Endothelial cell of umbilical vein (primary cell): Measurements from ENCODE around the gene GYS1. TPM values are rescaled to one million over a fixed set of nuclear protein-coding genes. Genes with fewer than 3 reads are reported as not detected.

Experiments
- BruUV-seq: library from RNA; stranded (reverse); fragments of 400-500 nt; replicated peaks from 2 replicates; lab custom pipeline; 2021; lab: Mats Ljungman, UMichigan
- CTCF ChIA-PET: fragments of 300-600, 350-600 bp; sonication (Branson Sonifier 250); formaldehyde crosslinking; loops from one replicate; lab custom pipeline; 2021; ENCODE audit warnings: antibody characterized with exemption, inconsistent platforms; lab: Charles Lee
- POLR2A ChIA-PET: fragments of 300-600, 350-600 bp; sonication (Branson Sonifier 250); formaldehyde crosslinking; loops from one replicate; lab custom pipeline; 2021; ENCODE audit warnings: antibody characterized with exemption, inconsistent platforms; lab: Charles Lee
- DNase-seq: peaks from one replicate; pipeline ENCODE4 v3.0.0-alpha.2; 2011; ENCODE audit warnings: low read depth, low spot score
- FAIRE-seq: peaks from 2 replicates; lab custom pipeline; 2011; peaks lifted over from hg19 to GRCh38; lab: Jason Lieb, UNC
- H2AFZ ChIP-seq: 2 replicates; pipeline ENCODE4 v1.6.0; 2012; ENCODE audit warnings: low read depth, low read length, control low read depth, inconsistent platforms
- H3K27ac ChIP-seq: 2 replicates; pipeline ENCODE4 v1.5.1; 2011; ENCODE audit warnings: low read depth, mild to moderate bottlenecking, control low read depth, low read length, moderate library complexity; ENCODE audit not compliant: insufficient read depth
- H3K27me3 ChIP-seq, 2 experiments: 2 replicates each; pipeline versions ENCODE4 v1.6.0 to v1.6.1; 2011; ENCODE audit warnings: low read length in 2 of 2, mixed read lengths in 1 of 2; ENCODE audit not compliant: control insufficient read depth in 2 of 2, insufficient read depth in 2 of 2
- H3K36me3 ChIP-seq, 2 experiments: 2 replicates in 1 of 2; 3 replicates in 1 of 2; pipeline ENCODE4 v1.5.1; 2011; ENCODE audit warnings: low read length in 2 of 2, mild to moderate bottlenecking in 1 of 2, moderate library complexity in 1 of 2; ENCODE audit not compliant: control insufficient read depth in 2 of 2, insufficient read depth in 2 of 2; ENCODE audit errors: extremely low read depth in 1 of 2
- H3K4me1 ChIP-seq: 3 replicates; pipeline ENCODE4 v1.5.1; 2011; ENCODE audit warnings: mild to moderate bottlenecking, low read length; ENCODE audit not compliant: control insufficient read depth, insufficient read depth; ENCODE audit errors: extremely low read depth
- H3K4me2 ChIP-seq: 2 replicates; pipeline ENCODE4 v1.6.1; 2011; ENCODE audit warnings: low read length, control low read depth, mixed read lengths; ENCODE audit not compliant: insufficient read depth
- H3K4me3 ChIP-seq, 3 experiments: fragments of 200-600 bp in 1 of 3; sonication (generic), shearing (Covaris generic) in 1 of 3; replicated peaks in 1 of 3; 2 replicates each; pipeline ENCODE4 v1.5.1; 2011 to 2016; ENCODE audit warnings: control low read depth in 3 of 3, low read length in 3 of 3, mild to moderate bottlenecking in 2 of 3, inconsistent platforms in 1 of 3, low read depth in 1 of 3, moderate library complexity in 1 of 3; ENCODE audit not compliant: insufficient read depth in 1 of 3
- H3K79me2 ChIP-seq: 2 replicates; pipeline ENCODE4 v1.6.0; 2012; ENCODE audit warnings: low read length, inconsistent platforms; ENCODE audit not compliant: control insufficient read depth, insufficient read depth
- H3K9ac ChIP-seq: replicated peaks from 2 replicates; pipeline ENCODE3; 2011; ENCODE audit warnings: low read length, control low read depth; ENCODE audit not compliant: insufficient read depth; ENCODE audit errors: extremely low read depth
- H3K9me1 ChIP-seq: replicated peaks from 3 replicates; pipeline ENCODE4 v1.6.0; 2011; ENCODE audit warnings: mild to moderate bottlenecking, low read length; ENCODE audit not compliant: control insufficient read depth, insufficient read depth; ENCODE audit errors: extremely low read depth
- H3K9me3 ChIP-seq: replicated peaks from 2 replicates; pipeline ENCODE4 v1.5.1; 2012; ENCODE audit warnings: low read length, inconsistent platforms; ENCODE audit not compliant: control insufficient read depth, insufficient read depth
- H4K20me1 ChIP-seq: replicated peaks from 2 replicates; pipeline ENCODE3; 2011; ENCODE audit warnings: mild to moderate bottlenecking, low read length; ENCODE audit not compliant: control insufficient read depth, insufficient read depth; ENCODE audit errors: extremely low read depth
- EZH2 ChIP-seq: IDR thresholded peaks from 2 replicates; pipeline ENCODE4 v1.6.1; 2012; ENCODE audit warnings: borderline replicate concordance, low read depth, mild to moderate bottlenecking, moderate library complexity, low read length, inconsistent platforms; ENCODE audit not compliant: severe bottlenecking
- FOS ChIP-seq: IDR thresholded peaks from 2 replicates; pipeline ENCODE4 v1.6.1; 2011; ENCODE audit warnings: mild to moderate bottlenecking, low read length, moderate library complexity, borderline replicate concordance; ENCODE audit not compliant: insufficient read depth
- GATA2 ChIP-seq: IDR thresholded peaks from 2 replicates; pipeline ENCODE4 v1.7.0; 2011; ENCODE audit warnings: low read depth, mild to moderate bottlenecking, moderate library complexity, mixed read lengths, low read length; ENCODE audit not compliant: insufficient read length, insufficient read depth
- MAX ChIP-seq: IDR thresholded peaks from 2 replicates; pipeline ENCODE4 v1.6.1; 2011; ENCODE audit not compliant: insufficient read depth, insufficient read length
- MYC ChIP-seq: IDR thresholded peaks from one replicate; pipeline ENCODE4 v1.6.1; 2011; ENCODE audit warnings: mild to moderate bottlenecking, low read depth, low read length
- POLR2A ChIP-seq: IDR thresholded peaks from 2 replicates; pipeline ENCODE4 v1.6.1; 2012; ENCODE audit warnings: low read depth, mild to moderate bottlenecking, control low read depth, low read length
- POLR2AphosphoS5 ChIP-seq: IDR thresholded peaks from 2 replicates; pipeline ENCODE4 v1.6.1; 2012; ENCODE audit warnings: low read depth, mild to moderate bottlenecking, control low read depth, low read length, moderate library complexity; ENCODE audit not compliant: insufficient read depth
- dilution Hi-C: fragments of 300-500 bp; cut with MboI; formaldehyde crosslinking; loops from one replicate; pipeline ENCODE4 v1.15.0; 2019; ENCODE audit warnings: low sequenced_read_pairs; ENCODE audit not compliant: extremely low pct_ligation_motif_present
- intact Hi-C: fragments of 100-400 bp; cut with micrococcal nuclease; formaldehyde crosslinking; loops from one replicate; pipeline ENCODE4 v1.10.0; 2022
- polyA plus RNA-seq, 4 experiments: library from polyadenylated mRNA; depleted of rRNA in 3 of 4; stranded (reverse) in 3 of 4; unstranded in 1 of 4; fragments of >200 nt; gene quantifications; 2 replicates each; pipeline versions ENCODE4 v1.2.1 to v1.2.3, GENCODE V29; 2011 to 2012; ENCODE audit warnings: missing spikeins in 1 of 4
- total RNA-seq: library from RNA; stranded (reverse); gene quantifications from 2 replicates; pipeline ENCODE4 v1.2.3, GENCODE V29; 2021
- TF ChIP-seq, protein P1 (sequence below), 2 donors: IDR thresholded peaks; 1 replicate in 1 of 2; 2 replicates in 1 of 2; pipeline ENCODE4 v1.5.1; 2011; ENCODE audit warnings: low read length in 2 of 2, mild to moderate bottlenecking in 2 of 2, moderate library complexity in 2 of 2, control low read depth in 1 of 2, inconsistent platforms in 1 of 2, low read depth in 1 of 2; ENCODE audit not compliant: insufficient read depth in 1 of 2; ENCODE audit errors: extremely low read depth in 1 of 2

GYS1 gene
- total and polyA plus RNA-seq, 2 donors (not counting 3 experiments of a cell fraction or from before 2014, with no cell fraction given), result 39.0 to 58.9 TPM

DNA sequence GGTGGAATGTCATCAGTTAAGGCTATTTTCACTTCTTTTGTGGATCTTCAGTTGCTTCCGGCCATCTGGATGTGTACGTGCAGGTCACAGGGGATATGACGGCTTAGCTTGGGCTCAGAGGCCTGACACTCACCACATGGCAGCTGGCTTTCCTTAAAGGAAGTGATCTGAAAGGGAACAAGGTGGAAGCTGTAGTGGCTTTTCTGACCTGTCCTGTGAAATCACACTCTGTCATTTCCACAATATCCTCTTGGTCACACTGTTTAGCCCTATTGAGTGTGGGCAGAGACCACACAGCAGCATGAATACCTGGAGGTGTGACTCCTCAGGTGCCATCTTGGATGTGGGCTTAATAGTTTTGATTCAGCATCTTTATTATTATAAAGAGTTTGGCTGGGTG, 43.0 kb downstream of the GYS1 start:
- BruUV-seq, result no TSS peak
- Histone ChIP-seq H4K20me1 (no peaks in the 10 kb centered on the region), H3K4me3 (no peak overlapping the region), H3K79me2 (peaks cover 3% of the 10 kb centered on the region), H3K9me1 (no peaks in the 10 kb centered on the region), H3K4me2 (no peak overlapping the region), H3K4me1 (peaks cover 7% of the 10 kb centered on the region), H3K36me3 (no peaks in the 10 kb centered on the region), H3K9ac (no peak overlapping the region), H3K27ac (no peak overlapping the region), H3K27me3 (no peaks in the 10 kb centered on the region), H2AFZ (no peak overlapping the region), H3K9me3 (no peaks in the 10 kb centered on the region)
- dilution Hi-C loops (no loop called here), intact Hi-C loops (no loop called here)
- FAIRE-seq (no peak), DNase-seq (no peak)
- TF ChIP-seq MYC, result no peak
- no peak for TF ChIP-seq POLR2AphosphoS5
- TF ChIP-seq, protein P1, sequence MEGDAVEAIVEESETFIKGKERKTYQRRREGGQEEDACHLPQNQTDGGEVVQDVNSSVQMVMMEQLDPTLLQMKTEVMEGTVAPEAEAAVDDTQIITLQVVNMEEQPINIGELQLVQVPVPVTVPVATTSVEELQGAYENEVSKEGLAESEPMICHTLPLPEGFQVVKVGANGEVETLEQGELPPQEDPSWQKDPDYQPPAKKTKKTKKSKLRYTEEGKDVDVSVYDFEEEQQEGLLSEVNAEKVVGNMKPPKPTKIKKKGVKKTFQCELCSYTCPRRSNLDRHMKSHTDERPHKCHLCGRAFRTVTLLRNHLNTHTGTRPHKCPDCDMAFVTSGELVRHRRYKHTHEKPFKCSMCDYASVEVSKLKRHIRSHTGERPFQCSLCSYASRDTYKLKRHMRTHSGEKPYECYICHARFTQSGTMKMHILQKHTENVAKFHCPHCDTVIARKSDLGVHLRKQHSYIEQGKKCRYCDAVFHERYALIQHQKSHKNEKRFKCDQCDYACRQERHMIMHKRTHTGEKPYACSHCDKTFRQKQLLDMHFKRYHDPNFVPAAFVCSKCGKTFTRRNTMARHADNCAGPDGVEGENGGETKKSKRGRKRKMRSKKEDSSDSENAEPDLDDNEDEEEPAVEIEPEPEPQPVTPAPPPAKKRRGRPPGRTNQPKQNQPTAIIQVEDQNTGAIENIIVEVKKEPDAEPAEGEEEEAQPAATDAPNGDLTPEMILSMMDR (IDR thresholded peaks at IDR 0.05; ENCODE audit: extremely low read depth in 1 of 2, insufficient read depth in 1 of 2, low read depth in 1 of 2, low read length in 2 of 2), result no peak
- TF ChIP-seq FOS, result no peak
- TF ChIP-seq EZH2, result no peak
- TF ChIP-seq GATA2, result no peak
- TF ChIP-seq POLR2A, result no peak
- no peak for TF ChIP-seq MAX
- POLR2A ChIA-PET, result no interaction called here
- CTCF ChIA-PET, result interaction anchor here (1.2 to 1.4 kb wide), 2 partner anchors 21 to 162 kb away, joined by 3 read pairs; no protein-coding TSS in a partner anchor
